ENCODE measurements around the gene DGKI. TPM values are rescaled to one million over a fixed set of nuclear protein-coding genes. Genes with fewer than 3 reads are reported as not detected.
"Not testable (repeated sequence)": the region's sequence is repeated elsewhere in the genome, so short reads cannot be mapped to it uniquely, and the experiment has no call there.

Gene DGKI
- total RNA-seq, 1 donor from 2014 or later: 5.5 TPM

GRCh38 chr7:137836113-137836509, 10.7 kb downstream of the DGKI start:
- TF ChIP-seq EZH2 (IDR thresholded peaks at IDR 0.05) (no peak), EZH2phosphoT487 (IDR thresholded peaks at IDR 0.05) (no peak), CTCF (IDR thresholded peaks at IDR 0.05) (no peak)
- H3K4me3 ChIP-seq: no peak overlapping the region
- H3K27ac ChIP-seq: no peak overlapping the region
- H3K27ac Mint-ChIP-seq: no peak overlapping the region
- no peaks in the 10 kb centered on the region for H3K79me2 ChIP-seq (ENCODE audit: low read depth)
- peaks cover 19% of the 10 kb centered on the region for H3K4me1 Mint-ChIP-seq
- H3K27me3 ChIP-seq: no peaks in the 10 kb centered on the region
- DNase-seq (ENCODE audit: low spot score): no peak
- peaks cover 28% of the 10 kb centered on the region for H3K4me1 ChIP-seq
- peaks cover 16% of the 10 kb centered on the region for H3K9me3 Mint-ChIP-seq
- no peak overlapping the region for H2AFZ ChIP-seq (replicated peaks)
- H3K36me3 Mint-ChIP-seq: peaks cover 4% of the 10 kb centered on the region
- H3K9me3 ChIP-seq (ENCODE audit: low read depth): peaks cover 12% of the 10 kb centered on the region
- H4K20me1 ChIP-seq (ENCODE audit: low read depth): no peaks in the 10 kb centered on the region
- peaks cover 2% of the 10 kb centered on the region for H3K27me3 Mint-ChIP-seq (ENCODE audit: insufficient read depth, low read depth)
- H3K4me3 Mint-ChIP-seq: no peak overlapping the region
- H3K4me2 ChIP-seq: no peak overlapping the region
- peaks cover 28% of the 10 kb centered on the region for H3F3A ChIP-seq (ENCODE audit: low read depth)
- no peak overlapping the region for H3K9ac ChIP-seq
- H3K36me3 ChIP-seq: no peaks in the 10 kb centered on the region

- no peak for TF ChIP-seq EZH2 (IDR thresholded peaks at IDR 0.05)
- TF ChIP-seq EZH2phosphoT487 (IDR thresholded peaks at IDR 0.05): no peak
- no peak for TF ChIP-seq CTCF (IDR thresholded peaks at IDR 0.05)
- Histone ChIP-seq H3K36me3 (no peaks in the 10 kb centered on the region), H3K4me2 (no peak overlapping the region), H3K9ac (no peak overlapping the region), H3K9me3 (ENCODE audit: low read depth) (peaks cover 12% of the 10 kb centered on the region), H3F3A (ENCODE audit: low read depth) (peaks cover 23% of the 10 kb centered on the region), H3K79me2 (ENCODE audit: low read depth) (no peaks in the 10 kb centered on the region), H2AFZ (replicated peaks) (no peak overlapping the region), H4K20me1 (ENCODE audit: low read depth) (no peaks in the 10 kb centered on the region), H3K27ac (no peak overlapping the region), H3K4me1 (peaks cover 22% of the 10 kb centered on the region), H3K4me3 (no peak overlapping the region), H3K27me3 (no peaks in the 10 kb centered on the region)
- Mint-ChIP-seq H3K4me3 (no peak overlapping the region), H3K27me3 (ENCODE audit: insufficient read depth, low read depth) (peaks cover 2% of the 10 kb centered on the region), H3K9me3 (peaks cover 18% of the 10 kb centered on the region), H3K27ac (no peak overlapping the region), H3K36me3 (peaks cover 6% of the 10 kb centered on the region), H3K4me1 (peaks cover 19% of the 10 kb centered on the region)
- no peak for DNase-seq (ENCODE audit: low spot score)
Observed at GRCh38 chr7:137835486-137836112, 11.2 kb downstream of the DGKI start.

GRCh38 chr7:137834552-137834951, 12.2 kb downstream of the DGKI start:
- Histone ChIP-seq H3K36me3 (no peaks in the 10 kb centered on the region), H3K27me3 (no peaks in the 10 kb centered on the region), H3K4me2 (no peak overlapping the region), H3K4me1 (peaks cover 12% of the 10 kb centered on the region), H3K27ac (no peak overlapping the region), H2AFZ (replicated peaks) (no peak overlapping the region), H3K9me3 (ENCODE audit: low read depth) (peaks cover 12% of the 10 kb centered on the region), H3F3A (ENCODE audit: low read depth) (peaks cover 12% of the 10 kb centered on the region), H3K4me3 (no peak overlapping the region), H3K79me2 (ENCODE audit: low read depth) (no peaks in the 10 kb centered on the region), H4K20me1 (ENCODE audit: low read depth) (no peaks in the 10 kb centered on the region), H3K9ac (no peak overlapping the region)
- H3K27me3 Mint-ChIP-seq (ENCODE audit: insufficient read depth, low read depth): peaks cover 4% of the 10 kb centered on the region
- peaks cover 6% of the 10 kb centered on the region for H3K36me3 Mint-ChIP-seq
- H3K4me1 Mint-ChIP-seq: peaks cover 12% of the 10 kb centered on the region
- TF ChIP-seq EZH2phosphoT487 (IDR thresholded peaks at IDR 0.05): no peak
- no peak for TF ChIP-seq CTCF (IDR thresholded peaks at IDR 0.05)
- no peak for TF ChIP-seq EZH2 (IDR thresholded peaks at IDR 0.05)
- no peak overlapping the region for H3K27ac Mint-ChIP-seq
- no peak overlapping the region for H3K4me3 Mint-ChIP-seq
- H3K9me3 Mint-ChIP-seq: peaks cover 18% of the 10 kb centered on the region
- DNase-seq (ENCODE audit: low spot score): no peak

- not testable (repeated sequence) for H3K27ac Mint-ChIP-seq; H3F3A ChIP-seq (ENCODE audit: low read depth); H3K4me1 ChIP-seq; H3K9ac ChIP-seq; H3K27me3 ChIP-seq; H2AFZ ChIP-seq (replicated peaks); H3K4me1 Mint-ChIP-seq; H3K27ac ChIP-seq; H3K4me3 ChIP-seq; H3K79me2 ChIP-seq (ENCODE audit: low read depth); H3K36me3 ChIP-seq; H3K4me3 Mint-ChIP-seq; H4K20me1 ChIP-seq (ENCODE audit: low read depth); DNase-seq (ENCODE audit: low spot score); H3K4me2 ChIP-seq; H3K36me3 Mint-ChIP-seq; H3K27me3 Mint-ChIP-seq (ENCODE audit: insufficient read depth, low read depth)
- peaks cover 18% of the 10 kb centered on the region for H3K9me3 Mint-ChIP-seq
- peaks cover 12% of the 10 kb centered on the region for H3K9me3 ChIP-seq (ENCODE audit: low read depth)
Observed at GRCh38 chr7:137832990-137833389, 13.8 kb downstream of the DGKI start.

All from neural progenitor cell (in vitro differentiated cells).